Neural progenitor cell (in vitro differentiated cells): ENCODE measurements around the gene SBF2. TPM values are rescaled to one million over a fixed set of nuclear protein-coding genes. Genes with fewer than 3 reads are reported as not detected.
"Not testable (repeated sequence)": the region's sequence is repeated elsewhere in the genome, so short reads cannot be mapped to it uniquely, and the experiment has no call there.

Experiments used
- DNase-seq: peaks from one replicate; pipeline ENCODE4 v3.0.0-alpha.2; 2016; ENCODE audit warnings: low spot score
- H2AFZ ChIP-seq: fragments of 200-600 bp; sonication (generic); replicated peaks from 2 replicates; pipeline ENCODE4 v1.6.1; 2016; ENCODE audit warnings: antibody characterized with exemption
- H3F3A ChIP-seq: fragments of 200-600 bp; sonication (generic); 2 replicates; pipeline ENCODE4 v1.6.1; 2016; ENCODE audit warnings: antibody characterized with exemption, low read depth
- H3K27ac ChIP-seq: fragments of 200-600 bp; sonication (generic); 2 replicates; pipeline ENCODE4 v1.5.1; 2016; ENCODE audit warnings: mild to moderate bottlenecking
- H3K27me3 ChIP-seq: fragments of 200-600 bp; sonication (generic); 2 replicates; pipeline ENCODE4 v1.6.1; 2016; ENCODE audit warnings: mild to moderate bottlenecking, moderate library complexity
- H3K36me3 ChIP-seq: fragments of 200-600 bp; sonication (generic); 2 replicates; pipeline ENCODE4 v1.5.1; 2016
- H3K4me1 ChIP-seq: fragments of 200-600 bp; sonication (generic); 2 replicates; pipeline ENCODE4 v1.6.1; 2016; ENCODE audit warnings: mixed run types
- H3K4me2 ChIP-seq: fragments of 200-600 bp; sonication (generic); 2 replicates; pipeline ENCODE4 v1.6.1; 2016
- H3K4me3 ChIP-seq: fragments of 200-600 bp; sonication (generic); 2 replicates; pipeline ENCODE4 v1.5.1; 2016
- H3K79me2 ChIP-seq: fragments of 200-600 bp; sonication (generic); 2 replicates; pipeline ENCODE4 v1.6.1; 2016; ENCODE audit warnings: low read depth
- H3K9ac ChIP-seq: fragments of 200-600 bp; sonication (generic); 2 replicates; pipeline ENCODE4 v1.6.1; 2016
- H3K9me3 ChIP-seq: fragments of 200-600 bp; sonication (generic); 2 replicates; pipeline ENCODE4 v1.5.1; 2016; ENCODE audit warnings: low read depth
- H4K20me1 ChIP-seq: fragments of 200-600 bp; sonication (generic); 2 replicates; pipeline ENCODE4 v1.6.1; 2016; ENCODE audit warnings: low read depth
- H3K27ac Mint-ChIP-seq: 3 replicates; pipeline ENCODE4 v1.8.0; 2021; ENCODE audit warnings: mixed read lengths
- H3K27me3 Mint-ChIP-seq: 2 replicates; pipeline ENCODE4 v1.8.0; 2022; ENCODE audit warnings: low read depth, mild to moderate bottlenecking, inconsistent platforms, moderate library complexity, mixed read lengths; ENCODE audit not compliant: insufficient read depth
- H3K36me3 Mint-ChIP-seq: 3 replicates; pipeline ENCODE4 v1.8.0; 2021; ENCODE audit warnings: mixed read lengths
- H3K4me1 Mint-ChIP-seq: 3 replicates; pipeline ENCODE4 v1.8.0; 2021; ENCODE audit warnings: mixed read lengths
- H3K4me3 Mint-ChIP-seq: 3 replicates; pipeline ENCODE4 v1.8.0; 2021; ENCODE audit warnings: mild to moderate bottlenecking, moderate library complexity, mixed read lengths
- H3K9me3 Mint-ChIP-seq: 3 replicates; pipeline ENCODE4 v1.8.0; 2020; ENCODE audit warnings: mixed read lengths
- CTCF ChIP-seq: fragments of 200-600 bp; sonication (generic); IDR thresholded peaks from 2 replicates; pipeline ENCODE4 v1.5.1; 2017; ENCODE audit warnings: antibody characterized with exemption, mild to moderate bottlenecking
- EZH2 ChIP-seq: fragments of 200-600 bp; sonication (generic); IDR thresholded peaks from 2 replicates; pipeline ENCODE4 v1.6.1; 2017; ENCODE audit warnings: antibody characterized with exemption, mild to moderate bottlenecking, moderate library complexity
- EZH2phosphoT487 ChIP-seq: fragments of 200-600 bp; sonication (generic); IDR thresholded peaks from 2 replicates; pipeline ENCODE4 v1.6.1; 2017; ENCODE audit warnings: antibody characterized with exemption
- total RNA-seq: library from RNA; depleted of rRNA; stranded (reverse); fragments of >200 nt; gene quantifications from 2 replicates; pipeline ENCODE4 v1.2.3, GENCODE V29; 2015; ENCODE audit warnings: low replicate concordance

The SBF2 gene
- total RNA-seq, 1 donor from 2014 or later = 48.2 TPM

GRCh38 chr11:10232756-10233155 is 61.3 kb downstream of the SBF2 start:
- peaks cover 22% of the 10 kb centered on the region for H3K36me3 Mint-ChIP-seq
- H3K9me3 Mint-ChIP-seq = peaks cover 54% of the 10 kb centered on the region
- TF ChIP-seq CTCF (no peak), EZH2phosphoT487 (no peak), EZH2 (no peak)
- Histone ChIP-seq H2AFZ (no peak overlapping the region), H3K9ac (no peak overlapping the region), H3K27me3 (no peaks in the 10 kb centered on the region), H3F3A (no peaks in the 10 kb centered on the region), H3K4me1 (no peaks in the 10 kb centered on the region), H3K36me3 (peaks cover 3% of the 10 kb centered on the region), H3K4me2 (no peak overlapping the region), H3K4me3 (no peak overlapping the region), H3K79me2 (no peaks in the 10 kb centered on the region), H3K9me3 (peaks cover 15% of the 10 kb centered on the region), H3K27ac (no peak overlapping the region), H4K20me1 (no peaks in the 10 kb centered on the region)
- H3K27ac Mint-ChIP-seq = no peak overlapping the region
- H3K27me3 Mint-ChIP-seq = peaks cover 8% of the 10 kb centered on the region
- no peak overlapping the region for H3K4me3 Mint-ChIP-seq
- DNase-seq = no peak
- H3K4me1 Mint-ChIP-seq = no peaks in the 10 kb centered on the region

- not testable (repeated sequence) for H3K27ac Mint-ChIP-seq, H3K4me1 ChIP-seq, DNase-seq, H3K4me3 Mint-ChIP-seq, H3F3A ChIP-seq, H3K27me3 ChIP-seq, H3K36me3 ChIP-seq, H3K27ac ChIP-seq, H3K4me3 ChIP-seq, H3K9ac ChIP-seq, H3K79me2 ChIP-seq, H2AFZ ChIP-seq, H3K4me2 ChIP-seq, H3K27me3 Mint-ChIP-seq, H4K20me1 ChIP-seq, H3K4me1 Mint-ChIP-seq
- peaks cover 50% of the 10 kb centered on the region for H3K9me3 Mint-ChIP-seq
- peaks cover 15% of the 10 kb centered on the region for H3K9me3 ChIP-seq
- H3K36me3 Mint-ChIP-seq = peaks cover 22% of the 10 kb centered on the region
These were observed 62.2 kb downstream of the SBF2 start for GRCh38 chr11:10231803-10232202.

GRCh38 chr11:10225553-10225952 is 68.5 kb downstream of the SBF2 start:
- Histone ChIP-seq H2AFZ (no peak overlapping the region), H3K27me3 (no peaks in the 10 kb centered on the region), H3K9me3 (no peaks in the 10 kb centered on the region), H3K9ac (no peak overlapping the region), H4K20me1 (no peaks in the 10 kb centered on the region), H3K79me2 (no peaks in the 10 kb centered on the region), H3K27ac (no peak overlapping the region), H3K36me3 (no peaks in the 10 kb centered on the region), H3K4me1 (no peaks in the 10 kb centered on the region), H3F3A (no peaks in the 10 kb centered on the region), H3K4me3 (no peak overlapping the region), H3K4me2 (no peak overlapping the region)
- Mint-ChIP-seq H3K36me3 (peaks cover 5% of the 10 kb centered on the region), H3K9me3 (peaks cover 22% of the 10 kb centered on the region), H3K4me3 (no peak overlapping the region), H3K4me1 (no peaks in the 10 kb centered on the region), H3K27ac (no peak overlapping the region), H3K27me3 (peaks cover 3% of the 10 kb centered on the region)
- DNase-seq = no peak
- no peak for TF ChIP-seq EZH2

- H3K9ac ChIP-seq = no peak overlapping the region
- peaks cover 15% of the 10 kb centered on the region for H3K36me3 Mint-ChIP-seq
- no peak overlapping the region for H3K27ac Mint-ChIP-seq
- no peak overlapping the region for H3K4me3 Mint-ChIP-seq
- no peaks in the 10 kb centered on the region for H3K79me2 ChIP-seq
- no peaks in the 10 kb centered on the region for H3F3A ChIP-seq
- no peaks in the 10 kb centered on the region for H3K36me3 ChIP-seq
- H3K9me3 ChIP-seq = no peaks in the 10 kb centered on the region
- H3K27me3 Mint-ChIP-seq = peaks cover 2% of the 10 kb centered on the region
- no peak overlapping the region for H3K4me3 ChIP-seq
- H3K4me2 ChIP-seq = no peak overlapping the region
- peaks cover 31% of the 10 kb centered on the region for H3K9me3 Mint-ChIP-seq
- no peak overlapping the region for H2AFZ ChIP-seq
- TF ChIP-seq EZH2 (no peak), EZH2phosphoT487 (no peak), CTCF (no peak)
- no peak for DNase-seq
- H4K20me1 ChIP-seq = no peaks in the 10 kb centered on the region
- no peaks in the 10 kb centered on the region for H3K4me1 Mint-ChIP-seq
- H3K4me1 ChIP-seq = no peaks in the 10 kb centered on the region
- no peak overlapping the region for H3K27ac ChIP-seq
- no peaks in the 10 kb centered on the region for H3K27me3 ChIP-seq
These were observed 71.6 kb downstream of the SBF2 start for GRCh38 chr11:10222399-10222798.
